ENCODE data around the gene ANKRD12.

Gene ANKRD12

DNA sequence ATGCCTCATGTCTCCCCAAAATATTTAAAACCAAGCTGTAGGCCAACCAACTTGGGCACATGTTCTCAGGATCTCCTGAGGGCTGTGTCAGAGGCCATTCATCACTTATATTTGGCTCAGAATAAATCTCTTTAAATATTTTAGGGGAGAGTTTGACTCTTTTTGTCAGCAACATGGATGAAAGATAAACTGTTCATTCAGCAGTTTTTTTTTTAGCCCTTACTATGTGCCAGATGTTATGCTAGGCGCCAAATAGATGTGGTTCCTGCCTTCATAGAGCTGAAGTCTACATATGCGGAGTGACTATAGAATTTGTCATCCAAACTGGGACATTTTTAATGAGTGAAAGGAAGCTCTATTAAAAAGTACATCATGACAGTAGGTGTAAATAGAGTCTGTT is 155.5 kb downstream of the ANKRD12 start:
- no peak for DNase-seq (ENCODE audit: low read depth)
- no peak overlapping the region for H3K4me3 ChIP-seq (ENCODE audit: control insufficient read depth, low read depth, low read length)
- no peak for TF ChIP-seq CTCF (conservative IDR thresholded peaks at IDR 0.05; ENCODE audit: control insufficient read depth, insufficient read depth, low read depth, low read length)

GRCh38 chr18:9293948-9294347 is 157.4 kb downstream of the ANKRD12 start:
- DNase-seq (ENCODE audit: low read depth): no peak
- TF ChIP-seq CTCF (conservative IDR thresholded peaks at IDR 0.05; ENCODE audit: control insufficient read depth, insufficient read depth, low read depth, low read length): no peak
- H3K4me3 ChIP-seq (ENCODE audit: control insufficient read depth, low read depth, low read length): no peak overlapping the region

DNA sequence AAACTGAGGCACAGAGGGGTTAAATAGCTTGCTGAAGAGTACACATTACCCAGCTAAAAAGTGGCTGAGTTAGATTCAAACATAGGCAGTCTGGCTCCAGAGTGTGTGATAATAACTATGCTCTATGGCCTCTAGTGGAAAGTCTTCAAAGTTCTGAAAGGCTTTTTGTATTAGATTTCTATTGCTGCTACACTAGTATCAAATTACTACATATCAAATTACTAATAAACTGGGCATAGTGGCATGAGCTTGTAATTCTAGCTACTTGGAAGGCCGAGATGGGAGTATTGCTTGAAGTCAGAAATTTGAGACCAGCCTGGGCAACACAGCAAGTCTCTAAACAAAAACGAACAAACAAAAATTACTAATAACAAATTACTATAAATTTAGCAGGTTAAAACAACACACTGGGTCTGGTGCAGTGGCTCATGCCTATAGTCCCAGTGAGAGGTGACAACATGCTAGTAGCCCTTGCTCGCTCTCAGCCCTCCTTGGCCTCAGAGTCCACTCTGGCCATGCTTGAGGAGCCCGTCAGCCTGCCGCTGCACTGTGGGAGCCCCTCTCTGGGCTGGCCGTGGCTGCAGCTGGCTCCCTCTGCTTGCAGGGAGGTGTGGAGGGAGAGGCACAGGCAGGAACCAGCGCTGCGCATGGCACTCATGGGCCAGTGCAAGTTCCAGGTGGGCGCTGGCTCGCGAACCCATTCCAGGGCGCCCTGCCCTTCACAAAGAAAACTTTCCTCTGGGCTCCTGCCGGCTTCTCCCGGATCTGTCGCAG is 159.8 kb downstream of the ANKRD12 start:
- H3K4me3 ChIP-seq (ENCODE audit: control insufficient read depth, low read depth, low read length): no peak overlapping the region
- no peak for DNase-seq (ENCODE audit: low read depth)
- no peak for TF ChIP-seq CTCF (conservative IDR thresholded peaks at IDR 0.05; ENCODE audit: control insufficient read depth, insufficient read depth, low read depth, low read length)

- no peak overlapping the region for H3K4me3 ChIP-seq (ENCODE audit: control insufficient read depth, low read depth, low read length)
- no peak for TF ChIP-seq CTCF (conservative IDR thresholded peaks at IDR 0.05; ENCODE audit: control insufficient read depth, insufficient read depth, low read depth, low read length)
- no peak for DNase-seq (ENCODE audit: low read depth)
Observed at GRCh38 chr18:9297007-9297393, 160.4 kb downstream of the ANKRD12 start.

DNA sequence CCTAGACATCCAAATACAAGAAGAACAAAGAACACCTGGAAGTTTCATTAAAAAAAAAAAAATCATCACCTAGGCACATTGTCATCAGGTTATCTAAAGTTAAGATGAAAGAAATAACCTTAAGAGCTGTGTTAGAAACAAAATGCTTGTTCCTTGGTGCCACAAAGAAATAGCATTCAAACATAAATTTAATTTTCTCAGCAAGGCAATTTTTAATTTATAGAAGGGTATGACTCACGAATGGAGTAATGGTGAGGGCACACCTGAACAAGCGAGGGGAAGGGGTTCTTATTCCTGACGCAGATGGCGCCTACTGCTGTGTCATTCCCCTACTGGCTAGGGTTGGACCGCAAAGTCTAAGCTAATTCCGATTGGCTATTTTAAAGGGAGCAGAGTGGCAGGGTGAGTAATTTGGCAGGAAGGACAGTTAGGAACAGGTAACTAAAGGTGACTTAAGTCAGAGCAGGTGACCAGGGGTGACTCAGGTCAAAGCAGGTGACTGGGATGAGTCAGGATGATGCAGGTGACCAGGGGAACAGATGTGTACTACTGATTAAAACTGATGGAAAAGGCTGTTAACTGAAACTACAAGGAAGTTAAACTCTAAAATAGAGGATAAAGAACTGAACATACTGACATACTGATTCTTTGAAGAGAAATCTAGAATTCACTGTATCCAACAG is 167.9 kb downstream of the ANKRD12 start:
- no peak for DNase-seq (ENCODE audit: low read depth)
- TF ChIP-seq CTCF (conservative IDR thresholded peaks at IDR 0.05; ENCODE audit: control insufficient read depth, insufficient read depth, low read depth, low read length): no peak
- H3K4me3 ChIP-seq (ENCODE audit: control insufficient read depth, low read depth, low read length): no peak overlapping the region

- TF ChIP-seq CTCF (conservative IDR thresholded peaks at IDR 0.05; ENCODE audit: control insufficient read depth, insufficient read depth, low read depth, low read length): no peak
- no peak for DNase-seq (ENCODE audit: low read depth)
- no peak overlapping the region for H3K4me3 ChIP-seq (ENCODE audit: control insufficient read depth, low read depth, low read length)
Observed at GRCh38 chr18:9319333-9319732, 182.8 kb downstream of the ANKRD12 start.

Data from fibroblast of mammary gland (primary cell).